GM04503 (cell line): Measurements from ENCODE around the gene RPL28.

Experiments
- DNase-seq: peaks from one replicate; pipeline ENCODE4 v3.0.0-alpha.2; 2012; ENCODE audit warnings: low read depth

RPL28 gene

DNA sequence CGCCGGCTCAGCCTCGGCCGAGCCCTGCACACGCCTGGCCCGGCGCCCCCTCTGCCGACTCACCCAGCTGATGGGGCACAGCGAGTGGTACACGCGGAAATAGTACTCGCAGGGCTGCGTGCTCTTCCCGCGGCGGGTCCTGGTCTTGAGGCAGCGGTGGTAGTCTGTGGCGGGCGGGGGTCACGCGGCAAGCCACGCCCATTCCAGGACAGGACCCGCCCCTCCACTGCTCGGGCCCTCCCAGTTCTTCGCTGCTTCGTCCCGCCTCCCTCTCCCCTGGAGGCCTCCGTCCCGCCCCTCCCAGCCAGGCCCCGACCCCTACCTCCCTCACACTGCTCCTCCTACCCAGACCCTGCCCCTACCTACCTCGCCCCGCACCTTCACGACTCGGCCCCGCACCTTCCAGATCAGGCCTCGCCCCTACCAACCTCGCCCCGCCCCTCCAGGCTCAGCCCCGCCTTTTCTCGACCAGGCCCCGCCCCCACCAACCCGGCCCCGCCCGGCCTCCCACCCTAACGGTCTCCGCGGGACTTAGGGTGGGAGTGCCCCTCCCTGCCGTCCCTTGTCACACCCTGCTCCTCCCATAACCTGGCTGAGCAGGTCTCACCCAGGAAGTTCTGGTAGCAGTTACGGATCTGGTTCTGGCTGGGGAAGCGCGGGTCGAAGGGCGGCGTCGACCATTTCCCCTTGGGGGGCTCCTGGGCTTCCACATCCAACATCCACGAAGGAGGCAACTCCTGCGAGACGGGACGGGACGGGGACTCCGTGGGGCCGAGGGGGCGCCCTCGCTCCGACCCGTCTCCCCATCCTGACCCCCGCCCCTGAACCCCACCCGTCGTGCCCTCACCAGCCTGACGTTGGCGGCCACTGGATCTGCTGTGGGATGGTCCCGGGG lies 31.7 kb upstream of the RPL28 start:
- no peak for DNase-seq

DNA sequence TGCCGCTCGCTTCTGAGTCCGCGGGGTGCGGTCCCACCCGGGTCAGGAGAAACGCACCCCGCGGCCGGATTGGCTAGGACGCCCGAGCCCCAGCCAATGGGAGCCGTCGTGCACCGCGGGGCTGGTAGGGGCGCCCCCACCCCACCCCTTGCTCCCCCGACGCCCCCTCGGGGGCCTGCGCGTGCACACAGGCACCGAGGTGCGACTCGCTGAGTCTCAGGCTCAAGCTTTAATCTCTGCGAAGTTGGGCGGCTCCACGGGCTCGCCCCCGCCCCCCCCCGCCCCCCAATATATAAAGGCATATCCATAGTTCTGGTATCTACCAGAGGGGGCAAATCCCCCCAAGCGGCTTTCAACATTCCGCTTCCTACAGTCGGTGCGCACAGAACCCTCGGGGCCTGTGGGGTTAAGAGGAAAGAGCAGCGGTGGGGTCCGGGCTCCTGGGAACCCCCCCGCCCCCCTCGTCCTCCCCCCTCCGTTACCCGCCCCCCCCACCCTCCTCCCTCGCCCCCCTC lies 31.0 kb upstream of the RPL28 start, which contains the start of gene COX6B2:
TSS of gene COX6B2 (minus strand) at position 22 of the 515 bp plus-strand sequence. CDS start 198 bp downstream, outside the sequence.
- DNase-seq: no peak

DNA sequence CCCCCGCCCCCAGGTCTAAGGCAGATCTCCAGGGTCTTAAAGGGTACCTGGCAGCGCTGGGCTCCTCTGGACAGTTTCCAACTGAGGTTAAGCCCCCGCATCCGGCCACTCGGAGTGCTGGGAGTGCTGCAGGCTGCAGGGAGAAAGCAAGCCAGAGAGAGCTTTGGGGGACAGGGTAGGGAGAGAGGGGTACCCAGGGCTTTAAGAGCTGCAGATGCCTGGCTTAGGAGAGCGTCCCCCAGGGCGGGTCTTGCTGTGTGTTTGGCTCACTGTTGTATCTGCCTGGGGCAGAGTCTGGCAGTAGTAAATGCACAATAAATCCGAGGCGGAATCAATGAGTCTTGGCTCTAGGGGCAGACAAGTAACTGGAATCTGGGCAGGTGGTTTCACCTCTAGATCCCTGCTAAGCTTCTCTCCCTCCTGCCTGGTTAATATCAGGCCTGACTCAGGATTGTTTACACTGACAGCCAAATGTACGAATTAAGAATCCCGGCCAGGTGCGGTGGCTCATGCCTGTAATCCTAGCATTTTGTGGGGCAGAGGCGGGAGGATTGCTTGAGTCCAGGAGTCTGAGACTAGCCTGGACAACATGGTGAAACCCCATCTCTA lies 30.4 kb upstream of the RPL28 start:
- DNase-seq: no peak

DNA sequence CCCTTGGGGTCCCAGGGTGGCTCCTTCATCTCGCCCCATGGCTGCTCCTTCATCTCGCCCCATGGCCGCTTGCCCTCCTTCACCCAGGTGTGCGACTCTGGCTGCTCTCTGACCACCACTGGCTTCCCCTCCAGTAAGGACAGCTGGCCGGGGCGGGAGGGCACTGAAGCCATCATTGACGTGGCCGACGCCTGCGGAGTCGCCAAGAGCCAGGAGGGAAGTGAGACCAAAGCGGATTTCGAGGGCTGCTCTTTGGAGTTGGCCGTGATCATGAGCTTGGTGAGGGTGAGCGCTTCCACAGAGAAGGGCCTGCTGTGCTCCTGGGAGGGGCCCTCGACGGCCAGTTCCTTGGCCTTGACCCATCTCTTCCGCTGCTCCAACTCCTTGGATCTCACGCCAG lies 27.2 kb upstream of the RPL28 start:
- no peak for DNase-seq

DNA sequence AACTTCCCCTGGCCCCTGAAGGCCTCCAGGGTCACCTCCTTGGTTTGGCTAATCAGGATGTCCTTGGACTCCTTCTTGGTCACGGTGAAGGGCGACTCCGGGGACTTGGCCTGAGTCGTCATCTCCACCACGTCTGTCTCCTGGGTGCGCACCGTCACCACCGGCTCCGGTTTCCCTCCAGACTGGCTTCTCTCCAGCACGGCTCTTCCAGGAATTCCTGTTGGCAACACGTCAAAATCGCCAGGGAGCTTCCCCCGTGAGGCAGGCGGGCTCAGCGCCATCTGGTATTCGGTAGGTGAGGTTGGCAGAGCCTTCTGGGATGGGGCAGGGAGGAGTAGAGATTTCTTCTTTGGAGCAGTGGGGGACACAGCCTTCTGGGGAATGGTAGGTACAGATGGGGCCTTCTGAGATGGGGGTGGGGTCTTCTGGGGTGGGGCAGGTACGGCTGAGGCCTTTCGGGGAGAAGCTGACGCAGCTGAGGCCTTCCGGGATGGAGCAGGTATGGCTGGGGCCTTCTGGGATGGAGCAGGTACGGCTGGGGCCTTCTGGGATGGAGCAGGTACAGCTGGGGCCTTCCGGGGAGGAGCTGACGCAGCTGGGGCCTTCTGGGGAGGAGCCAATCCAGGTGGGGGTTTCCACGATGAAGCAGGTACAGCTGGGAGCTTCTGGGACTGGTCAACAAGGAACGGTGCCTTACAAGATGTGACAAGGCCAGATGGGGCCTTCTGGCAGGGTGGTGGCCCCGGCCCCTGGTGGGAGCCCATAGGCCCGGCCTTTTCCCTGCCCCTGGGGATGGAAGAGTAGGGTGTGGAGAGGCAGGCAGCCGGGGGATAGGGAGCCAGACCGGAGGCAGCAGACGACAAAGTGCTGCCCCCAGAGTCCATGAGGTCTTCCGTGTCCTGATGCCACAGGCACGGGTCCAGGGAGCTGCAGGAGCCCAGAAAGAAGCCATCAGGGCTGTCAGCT lies 26.5 kb upstream of the RPL28 start:
- no peak for DNase-seq

DNA sequence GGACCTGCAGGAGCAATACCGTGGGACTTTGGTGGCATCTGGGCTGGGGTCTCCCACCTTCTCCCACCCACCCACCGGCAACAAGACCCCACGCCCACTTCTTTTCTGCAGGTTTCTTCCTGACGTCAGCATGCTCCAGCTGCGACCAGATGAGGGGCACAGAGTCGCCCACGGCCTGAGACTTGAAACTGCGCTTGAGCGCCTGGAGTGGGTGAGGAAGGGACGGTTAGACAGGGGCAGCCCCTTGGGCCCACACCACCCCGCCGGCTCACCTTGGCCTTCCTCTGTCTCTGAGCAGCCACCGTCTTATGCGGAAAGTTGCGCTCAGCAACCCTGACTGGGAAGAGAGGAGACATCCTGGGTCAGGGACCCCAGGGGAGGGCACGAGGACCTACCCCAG lies 24.8 kb upstream of the RPL28 start:
- no peak for DNase-seq

DNA sequence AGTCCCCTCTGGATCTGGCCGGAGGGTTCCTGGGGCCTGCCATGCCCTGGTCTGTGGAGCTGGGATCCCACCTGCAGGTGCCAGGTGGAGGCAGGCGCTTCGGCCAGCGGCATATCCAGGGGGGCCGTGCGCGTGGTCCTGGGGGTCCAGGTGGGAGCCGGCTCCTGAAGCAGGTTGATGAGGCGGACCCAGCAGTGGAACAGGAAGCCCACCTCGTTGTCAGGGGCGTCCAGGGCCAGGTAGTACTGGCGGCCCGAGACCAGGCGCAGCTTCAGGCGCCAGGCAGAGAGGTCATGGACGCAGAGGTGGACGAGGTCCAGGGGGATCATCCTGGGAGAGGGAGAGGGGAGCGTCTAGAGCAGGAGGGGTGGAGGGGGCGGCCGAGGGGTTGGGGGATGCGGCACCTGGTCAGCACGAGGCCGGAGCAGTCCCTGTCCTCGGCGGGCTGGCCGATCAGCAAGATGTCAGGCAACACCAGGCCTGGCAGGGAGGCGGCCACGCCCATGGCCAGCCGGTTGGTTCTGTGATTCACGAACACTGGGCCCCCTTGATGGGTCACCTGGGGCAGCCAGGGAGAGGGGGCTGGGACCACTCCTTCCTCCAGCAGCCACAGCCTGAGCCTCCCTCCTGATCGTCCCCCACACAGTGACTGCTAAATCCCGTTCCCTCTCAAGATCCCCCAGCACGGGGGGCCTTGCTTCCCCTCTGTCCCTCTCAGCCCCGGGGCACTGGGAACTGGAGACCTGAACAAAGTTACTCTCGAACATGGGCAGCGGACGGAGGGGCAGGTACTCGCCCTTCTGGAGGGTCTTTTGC lies 23.4 kb upstream of the RPL28 start:
- no peak for DNase-seq

DNA sequence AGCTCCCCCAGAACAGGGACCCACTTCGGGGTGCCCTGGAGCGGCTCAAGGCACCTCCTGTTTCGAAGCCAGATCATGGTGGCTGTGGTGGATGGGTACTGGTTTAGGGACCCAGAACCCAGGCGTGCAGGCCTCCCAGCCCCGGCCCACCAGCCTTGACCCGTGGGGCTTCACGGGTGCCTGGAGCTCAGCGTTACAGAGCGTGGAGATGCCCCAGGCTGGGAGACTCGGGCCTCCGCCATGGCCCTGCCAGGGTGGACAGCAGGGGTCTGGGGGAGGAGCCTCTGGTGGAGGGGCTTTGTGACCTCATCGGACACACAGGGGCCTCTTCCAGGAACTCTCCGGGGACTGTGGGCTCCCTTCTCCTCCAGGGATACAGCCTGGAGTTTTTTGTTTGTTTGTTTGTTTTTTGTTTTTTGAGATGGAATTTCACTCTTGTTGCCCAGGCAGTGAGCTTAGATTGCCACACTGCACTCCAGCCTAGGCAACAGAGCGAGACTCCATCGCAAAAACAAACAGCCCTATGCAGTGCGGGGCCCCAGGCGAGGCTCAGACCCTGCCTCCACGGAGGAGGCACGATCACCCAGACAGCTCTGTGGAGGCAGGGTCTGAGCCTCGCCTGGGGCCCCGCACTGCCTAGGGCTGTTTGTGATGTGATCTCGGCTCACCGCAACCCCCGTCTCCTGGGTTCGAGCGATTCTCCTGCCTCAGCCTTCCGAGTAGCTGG lies 22.6 kb upstream of the RPL28 start, which contains the start of gene GARIN5B:
TSS of gene GARIN5B (minus strand) at position 271 of the 727 bp plus-strand sequence. CDS start at position 77, 194 bp downstream.
- DNase-seq: no peak

DNA sequence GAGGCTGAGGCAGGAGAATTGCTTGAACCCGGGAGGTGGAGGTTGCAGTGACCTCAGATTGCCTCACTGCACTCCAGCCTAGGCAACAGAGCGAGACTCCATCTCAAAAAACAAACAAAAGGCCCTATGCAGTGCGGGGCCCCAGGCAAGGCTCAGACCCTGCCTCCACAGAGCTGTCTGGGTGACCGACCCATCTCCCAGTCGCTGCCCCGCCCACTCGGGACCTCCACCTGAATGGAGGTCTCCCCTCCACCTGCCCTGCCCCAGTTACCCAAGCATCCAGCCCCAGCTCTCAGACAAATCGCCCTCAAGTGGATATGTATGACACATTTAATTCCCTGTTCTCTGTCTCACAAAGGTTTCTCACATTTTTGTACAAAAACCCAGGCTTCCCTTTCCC lies 20.5 kb upstream of the RPL28 start:
- DNase-seq: no peak

DNA sequence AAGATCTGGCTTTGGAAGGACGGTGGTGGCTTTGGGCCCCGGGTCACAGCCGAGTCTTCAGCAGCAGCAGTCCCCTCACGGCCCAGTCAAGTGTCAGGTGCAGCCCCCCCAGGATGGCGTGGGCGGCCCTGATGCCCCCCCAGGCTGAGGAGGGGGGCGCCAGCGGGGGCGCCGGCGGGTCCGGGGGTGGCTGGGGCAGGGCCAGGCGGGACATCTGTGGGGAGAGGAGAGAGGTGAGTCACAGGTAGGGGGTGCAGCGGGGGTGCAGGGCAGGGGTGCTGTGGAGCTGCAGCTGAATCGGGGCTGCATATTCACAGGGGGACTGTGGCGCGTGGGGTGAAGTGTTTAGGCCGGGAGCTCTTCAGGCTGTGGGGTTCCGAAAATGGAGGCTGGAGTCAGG lies 19.8 kb upstream of the RPL28 start:
- no peak for DNase-seq

DNA sequence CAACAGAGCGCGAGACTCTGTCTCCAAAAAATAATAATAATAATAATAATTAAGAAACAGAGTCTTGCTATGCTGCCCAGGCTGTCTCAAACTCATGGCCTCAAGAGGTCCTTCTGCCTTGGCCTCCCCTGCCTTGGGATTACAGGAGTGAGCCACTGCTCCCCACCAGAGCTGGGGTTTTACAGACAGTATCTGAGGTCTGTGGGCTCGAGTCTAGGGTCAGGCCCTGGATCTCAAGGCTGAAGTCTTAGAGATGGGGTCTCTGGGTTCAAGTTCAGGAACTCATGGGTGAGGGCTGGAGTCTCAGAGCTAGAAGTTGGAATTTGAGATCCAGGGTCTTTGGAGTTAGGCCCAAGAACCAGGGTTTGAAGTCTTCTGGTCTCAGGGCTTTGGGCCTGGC lies 18.9 kb upstream of the RPL28 start:
- DNase-seq: no peak

DNA sequence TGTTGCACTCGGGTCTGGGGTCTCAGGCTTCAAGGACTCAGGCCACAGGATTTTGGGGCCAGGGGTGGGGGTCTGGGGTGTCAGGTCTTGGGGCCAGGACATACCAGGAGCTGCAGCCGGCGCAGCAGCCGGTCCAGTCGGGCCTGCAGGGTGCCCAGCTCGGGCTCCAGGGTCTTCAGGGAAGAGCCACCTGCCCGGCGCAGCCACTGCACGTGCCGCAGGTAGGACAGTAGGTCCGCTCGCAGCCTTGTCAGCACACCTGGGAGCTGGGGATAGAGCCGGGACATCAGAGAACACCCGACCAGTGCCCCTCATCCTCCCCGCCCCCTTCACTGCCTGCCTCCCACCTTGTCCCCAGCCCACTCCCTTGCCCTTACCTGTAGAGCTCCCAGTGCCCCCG lies 17.6 kb upstream of the RPL28 start:
- DNase-seq: no peak

DNA sequence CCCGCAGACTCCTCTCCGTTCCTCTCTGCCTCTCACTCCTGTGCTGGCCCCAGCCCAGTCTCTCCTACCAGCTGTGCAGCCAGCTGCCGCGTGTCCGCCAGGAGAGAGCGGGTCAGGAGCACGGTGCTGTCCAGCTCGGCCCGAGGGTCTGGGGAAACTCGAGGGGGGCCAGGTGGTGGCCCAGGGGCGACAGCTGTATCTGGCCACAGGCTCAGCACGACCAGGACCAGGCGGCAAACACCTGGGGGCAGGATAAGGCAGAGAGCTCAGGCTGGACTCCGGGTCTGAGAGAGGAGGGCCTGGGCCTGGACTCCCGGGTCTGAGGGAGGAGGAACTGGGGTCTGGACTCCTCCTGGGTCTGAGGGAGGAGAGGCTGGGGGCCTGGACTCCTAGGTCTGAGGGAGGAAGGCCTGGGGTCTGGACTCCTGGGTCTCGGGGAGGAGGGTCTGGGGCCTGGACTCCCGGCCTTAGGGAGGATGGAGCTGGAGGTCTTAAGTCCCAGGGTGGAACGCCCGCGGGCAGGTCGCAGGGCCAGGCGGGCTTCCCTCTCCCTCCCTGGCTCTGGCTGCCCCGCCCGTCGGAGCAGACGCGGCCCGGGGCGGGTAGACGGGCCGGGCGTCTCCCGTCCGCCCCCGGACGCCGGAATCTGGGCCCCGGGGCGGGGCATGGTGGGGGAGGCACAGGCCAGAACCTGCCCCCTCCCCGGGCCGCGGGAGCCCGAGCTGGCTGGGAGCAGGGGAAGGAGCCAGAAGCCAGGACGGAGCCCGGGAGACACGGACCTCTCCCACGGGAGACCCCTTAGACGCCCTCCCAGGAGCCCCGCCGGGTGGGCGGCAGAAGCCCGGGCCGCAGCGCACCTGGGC lies 16.8 kb upstream of the RPL28 start:
- DNase-seq: no peak

DNA sequence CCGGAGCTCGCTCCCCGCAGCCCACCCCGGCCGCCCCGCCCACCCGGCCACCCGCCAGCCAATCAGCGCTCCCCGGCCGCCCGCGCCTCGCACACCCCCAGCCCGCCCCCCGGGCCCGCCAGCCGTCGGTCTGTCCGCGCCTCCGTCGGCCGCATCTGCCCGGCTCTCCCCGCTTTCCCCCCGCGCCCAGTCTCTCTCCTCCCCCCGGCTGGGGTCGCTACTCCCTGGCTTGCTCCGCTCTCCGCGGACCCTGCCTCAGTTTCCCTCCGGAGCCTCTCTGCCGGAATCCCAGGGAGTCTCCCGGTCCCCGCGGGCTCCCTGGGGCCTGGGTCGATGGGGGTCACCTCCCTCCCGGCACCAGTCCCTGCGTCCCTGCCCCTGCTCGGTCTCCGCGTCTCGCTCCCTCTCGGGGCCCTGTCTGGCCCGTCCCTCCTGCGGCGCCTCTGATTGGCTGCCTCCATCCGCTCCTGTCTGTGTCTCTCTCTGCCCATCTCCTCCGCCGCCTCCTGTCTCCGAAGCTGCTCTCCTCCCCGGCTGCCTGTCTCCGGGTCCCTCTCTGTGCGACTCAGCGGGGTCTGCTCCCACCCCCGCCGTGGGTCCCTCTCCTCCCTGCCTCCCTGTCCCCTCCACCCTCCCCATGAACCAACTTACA lies 16.0 kb upstream of the RPL28 start:
- peak; percentile 41 for DNase-seq

DNA sequence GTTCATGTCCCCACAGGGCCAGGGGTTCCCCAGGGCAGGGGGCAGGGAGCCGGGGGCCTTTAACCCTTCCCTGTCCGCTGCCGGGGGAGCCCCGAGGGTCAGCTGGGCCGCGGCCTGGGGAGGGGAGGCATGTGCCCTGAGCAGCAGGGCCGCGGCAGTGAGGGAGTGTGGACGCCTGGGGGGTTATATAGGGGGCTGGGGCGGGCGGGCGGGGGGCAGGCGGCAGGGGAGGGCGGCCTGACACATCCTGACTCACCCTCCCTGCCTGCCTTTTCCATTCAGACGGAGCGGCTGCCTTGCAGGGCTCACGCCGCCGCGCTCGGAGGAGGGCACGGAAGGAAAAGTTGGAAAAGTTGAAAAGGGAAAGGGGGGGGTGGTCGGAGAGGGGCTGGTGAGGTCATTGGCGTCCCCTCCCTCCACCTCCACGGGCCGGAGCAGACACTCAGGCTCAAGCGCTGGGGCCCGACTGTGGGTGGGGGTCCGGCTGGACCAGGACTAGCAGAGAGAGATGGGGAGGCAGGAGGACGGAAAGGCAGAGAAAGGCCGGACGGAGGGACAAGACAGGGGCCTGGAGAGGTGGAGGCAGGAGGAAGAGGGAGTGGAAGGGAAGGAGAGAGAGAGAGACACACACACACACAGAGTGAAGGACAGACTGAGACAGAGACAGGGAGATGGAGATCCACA lies 15.3 kb upstream of the RPL28 start, which contains the start of gene IL11:
TSS of gene IL11 (minus strand) at position 159 of the 684 bp plus-strand sequence. CDS start at position 6, 153 bp downstream.
- DNase-seq: no peak

DNA sequence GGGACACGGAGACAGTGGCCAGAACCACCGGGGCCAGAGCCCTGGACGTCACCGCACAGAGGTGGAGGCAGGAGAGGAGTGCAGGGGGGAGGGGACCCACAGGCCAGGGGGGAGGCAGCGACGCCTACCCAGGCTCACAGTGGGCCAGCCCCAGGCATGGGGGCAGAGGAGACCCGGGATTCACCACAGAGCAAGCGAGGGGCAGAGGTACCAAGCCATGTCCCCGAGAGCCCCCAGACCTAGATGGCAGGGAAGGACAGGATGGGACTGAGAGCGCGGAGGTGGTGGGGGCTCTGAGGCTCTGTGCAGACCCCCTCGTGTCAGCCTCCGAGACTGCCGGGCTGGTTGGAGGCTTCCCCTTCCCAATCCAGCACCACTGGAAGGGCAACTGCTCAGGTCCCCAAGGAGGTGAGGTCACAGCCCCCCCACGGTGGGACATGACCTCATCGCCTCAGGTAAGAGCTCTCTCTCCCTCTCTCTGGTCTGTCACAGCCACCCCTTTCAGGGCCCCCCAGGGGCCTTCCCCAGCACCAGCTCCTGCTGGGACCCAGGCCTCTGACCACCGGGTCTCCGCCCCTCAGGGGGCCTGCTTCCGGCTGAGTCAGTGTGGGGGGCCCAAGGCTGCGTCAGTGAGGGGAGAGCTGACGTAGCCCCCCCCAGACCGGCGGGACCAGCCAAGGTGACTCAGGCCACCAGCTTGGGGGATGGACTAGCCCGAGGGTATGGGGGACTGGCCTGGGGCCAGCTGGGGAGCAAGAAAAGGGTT lies 13.2 kb upstream of the RPL28 start:
- no peak for DNase-seq

DNA sequence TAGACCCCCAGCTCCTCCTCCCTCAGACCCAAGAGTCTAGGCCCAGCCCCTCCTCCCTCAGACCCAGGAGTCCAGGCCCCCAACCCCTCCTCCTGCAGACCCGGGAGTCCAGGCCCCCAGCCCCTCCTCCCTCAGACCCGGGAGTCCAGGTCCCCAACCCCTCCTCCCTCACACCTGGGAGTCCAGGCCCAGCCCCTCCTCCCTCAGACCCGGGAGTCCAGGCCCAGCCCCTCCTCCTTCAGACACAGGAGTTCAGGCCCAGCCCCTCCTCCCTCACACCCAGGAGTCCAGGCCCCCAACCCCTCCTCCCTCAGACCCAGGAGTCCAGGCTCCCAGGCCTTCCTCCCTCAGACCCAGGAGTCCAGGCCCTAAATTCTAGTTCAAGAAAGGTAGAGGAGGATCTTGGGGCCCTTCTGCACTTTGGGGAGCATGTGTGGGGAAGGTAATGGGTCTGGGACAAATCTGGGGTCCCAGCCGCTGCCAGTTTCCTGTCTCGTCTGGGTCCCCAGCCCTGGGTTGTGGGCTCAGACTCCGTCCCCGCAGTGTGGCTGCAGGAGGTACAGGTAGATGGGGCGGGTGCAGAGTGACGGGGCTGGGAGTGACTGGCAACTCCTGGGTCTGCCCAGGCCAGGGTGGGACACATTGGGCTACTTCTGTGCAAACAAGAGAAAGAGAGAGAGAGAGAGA lies 12.3 kb upstream of the RPL28 start:
- DNase-seq: no peak
